GM21576 (cell line): Measurements from ENCODE around the gene SEM1.
"Not testable (repeated sequence)": the region's sequence is repeated elsewhere in the genome, so short reads cannot be mapped to it uniquely, and the experiment has no call there.

Experiments
- ATAC-seq: cut with Tn5 transposase; IDR thresholded peaks from one replicate; pipeline ENCODE4 v1.9.1; 2021; ENCODE audit warnings: mild to moderate bottlenecking, moderate library complexity; ENCODE audit not compliant: unreplicated experiment

SEM1 gene

DNA sequence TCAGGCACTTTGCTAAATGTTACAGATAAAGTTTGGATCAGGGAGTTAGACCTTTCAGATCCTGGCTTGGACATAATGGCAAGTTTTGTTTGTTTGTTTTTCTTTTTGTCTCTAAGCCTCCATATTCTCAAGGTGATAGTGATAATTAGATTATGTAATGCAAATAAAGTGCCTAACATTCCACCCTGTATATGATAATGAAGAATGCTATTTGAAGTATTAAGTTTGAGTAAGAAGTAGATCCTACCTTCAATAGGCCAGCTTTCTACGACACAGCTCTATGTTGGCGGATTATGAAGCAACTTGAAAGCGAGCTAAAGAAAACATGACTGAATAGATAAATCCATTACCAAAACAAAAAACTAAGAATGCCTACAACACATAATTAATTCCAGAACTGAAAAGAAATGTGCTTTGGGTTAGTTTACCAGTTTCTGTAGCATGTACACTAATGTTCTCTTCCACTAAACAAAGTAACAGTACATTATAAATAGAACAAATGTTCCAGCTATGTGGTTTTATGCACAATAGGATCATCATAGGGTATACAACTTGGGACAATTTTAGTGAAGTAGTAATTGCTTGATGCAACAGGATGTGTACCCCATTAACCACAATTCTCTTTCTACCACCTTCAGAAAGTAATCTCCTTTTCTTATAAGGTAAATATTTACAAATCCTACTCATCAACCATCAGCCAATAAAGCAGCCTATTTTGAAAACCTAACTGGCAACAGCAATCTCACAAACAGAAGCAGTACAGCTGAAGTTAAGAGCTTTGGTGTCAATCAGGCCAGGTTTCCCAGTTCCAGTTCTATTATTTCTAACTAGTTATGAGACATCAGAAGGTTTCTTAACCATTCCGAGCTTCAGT is 1.5 kb downstream of the SEM1 start:
- no peak for ATAC-seq

- no peak for ATAC-seq
Measured at GRCh38 chr7:96701258-96701657, 8.4 kb downstream of the SEM1 start.

DNA sequence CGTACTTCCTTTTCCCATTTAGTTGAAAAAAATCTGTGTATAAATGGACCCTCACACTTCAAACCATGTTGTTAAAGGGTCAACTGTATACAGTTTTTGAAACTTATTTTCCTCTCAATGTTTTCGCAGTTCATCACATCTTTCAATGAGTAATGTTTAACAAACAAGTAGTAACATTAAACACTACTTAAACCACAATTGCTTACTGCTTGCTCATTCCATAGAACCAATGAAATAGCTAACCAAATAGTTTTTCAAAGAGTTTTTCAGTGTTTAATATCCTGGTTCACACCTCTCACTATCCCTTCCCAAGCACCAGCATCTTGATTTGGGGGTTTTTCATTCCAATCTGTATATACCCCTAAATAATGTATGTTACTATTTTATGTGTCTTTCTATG is 9.1 kb downstream of the SEM1 start:
- ATAC-seq, result no peak

GRCh38 chr7:96699219-96699871 is 10.3 kb downstream of the SEM1 start:
- no peak for ATAC-seq

- not testable (repeated sequence) for ATAC-seq
Measured at GRCh38 chr7:96698449-96698848, 11.2 kb downstream of the SEM1 start.

- no peak for ATAC-seq
Measured at GRCh38 chr7:96697822-96698221, 11.8 kb downstream of the SEM1 start.

DNA sequence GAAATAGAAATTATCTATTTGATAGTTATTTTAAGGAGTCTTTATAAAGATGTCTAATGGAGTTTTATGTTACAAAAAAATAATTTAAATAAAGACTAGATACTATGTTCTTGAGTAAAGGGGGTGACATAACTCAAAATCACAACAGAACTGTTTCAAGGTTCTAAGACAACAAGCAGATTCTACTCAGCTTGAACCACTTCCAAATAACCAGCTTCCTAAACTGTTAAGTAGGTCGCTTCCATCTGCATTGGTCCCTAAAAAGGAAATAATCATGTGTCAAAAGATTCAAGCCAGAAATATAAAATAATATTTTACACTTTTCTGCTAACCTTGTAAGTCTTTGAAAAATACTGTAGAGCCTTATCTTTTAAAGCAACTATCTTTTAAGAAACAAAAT is 14.1 kb downstream of the SEM1 start:
- ATAC-seq, result no peak

GRCh38 chr7:96694082-96694481 is 15.6 kb downstream of the SEM1 start:
- no peak for ATAC-seq

DNA sequence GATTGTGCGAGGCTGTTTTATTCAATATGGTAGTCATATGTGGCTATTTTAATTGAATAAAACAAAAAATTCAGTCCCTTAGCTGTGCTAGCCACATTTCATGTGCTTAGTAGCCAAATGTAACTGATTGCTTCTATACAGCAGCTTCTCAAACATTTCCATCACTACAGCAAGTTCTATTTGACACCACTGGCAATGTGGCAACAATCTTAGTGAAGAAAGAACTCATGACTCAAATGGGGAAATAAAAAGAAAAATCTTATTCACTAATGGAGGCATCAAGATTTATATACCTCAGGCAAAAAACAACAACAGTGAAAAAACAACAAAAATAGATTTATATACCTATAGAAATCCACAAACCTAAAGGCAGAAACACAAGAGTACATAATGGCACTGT is 17.9 kb downstream of the SEM1 start:
- no peak for ATAC-seq

GRCh38 chr7:96689414-96689813 is 20.2 kb downstream of the SEM1 start:
- no peak for ATAC-seq

- peak; percentile 46 for ATAC-seq
Measured at GRCh38 chr7:96686305-96686704, 23.3 kb downstream of the SEM1 start.

- ATAC-seq, result peak; percentile 86
Measured at GRCh38 chr7:96685755-96686154, 23.9 kb downstream of the SEM1 start.

GRCh38 chr7:96685353-96685752 is 24.3 kb downstream of the SEM1 start:
- ATAC-seq, result peak; percentile 76

DNA sequence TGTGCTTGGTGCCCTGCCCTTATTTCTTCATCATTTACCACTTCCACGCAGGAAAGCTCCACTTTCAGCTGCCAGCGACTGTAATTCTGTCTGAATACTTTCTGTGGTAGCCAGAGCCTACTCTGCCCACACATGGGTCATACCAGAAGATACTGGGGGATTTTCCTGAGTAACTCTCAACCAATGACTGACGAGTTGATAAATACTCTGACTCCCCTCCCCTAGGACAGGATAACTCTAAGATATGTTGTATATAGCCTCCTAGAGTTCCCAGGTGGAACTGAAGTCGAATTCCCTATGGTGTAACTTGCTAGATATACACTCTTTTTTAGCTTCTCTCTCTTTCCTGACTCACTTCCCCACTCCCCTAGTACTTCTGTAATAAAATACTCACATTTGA is 29.8 kb downstream of the SEM1 start:
- ATAC-seq, result no peak

- no peak for ATAC-seq
Measured at GRCh38 chr7:96676919-96677318, 32.7 kb downstream of the SEM1 start.

GRCh38 chr7:96675548-96675947 is 34.1 kb downstream of the SEM1 start:
- no peak for ATAC-seq

DNA sequence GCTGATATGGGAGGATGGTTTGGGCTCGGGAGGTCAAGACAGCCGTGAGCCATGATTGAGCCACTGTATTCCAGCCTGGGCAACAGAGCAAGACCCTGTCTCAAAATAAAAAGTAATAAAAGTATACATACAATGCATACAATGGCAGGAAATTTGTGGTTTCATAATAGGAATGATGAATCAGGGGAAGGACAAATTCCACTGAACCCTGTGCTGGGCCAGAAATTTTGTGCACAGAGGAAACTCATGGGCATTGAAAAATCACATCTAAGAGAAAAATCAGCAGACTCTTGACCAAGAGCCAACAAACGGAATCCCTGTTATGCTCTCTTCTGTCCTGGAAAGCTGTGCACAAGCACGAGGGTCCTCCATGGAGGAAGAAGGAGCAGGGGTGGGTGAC is 35.1 kb downstream of the SEM1 start:
- ATAC-seq, result no peak

DNA sequence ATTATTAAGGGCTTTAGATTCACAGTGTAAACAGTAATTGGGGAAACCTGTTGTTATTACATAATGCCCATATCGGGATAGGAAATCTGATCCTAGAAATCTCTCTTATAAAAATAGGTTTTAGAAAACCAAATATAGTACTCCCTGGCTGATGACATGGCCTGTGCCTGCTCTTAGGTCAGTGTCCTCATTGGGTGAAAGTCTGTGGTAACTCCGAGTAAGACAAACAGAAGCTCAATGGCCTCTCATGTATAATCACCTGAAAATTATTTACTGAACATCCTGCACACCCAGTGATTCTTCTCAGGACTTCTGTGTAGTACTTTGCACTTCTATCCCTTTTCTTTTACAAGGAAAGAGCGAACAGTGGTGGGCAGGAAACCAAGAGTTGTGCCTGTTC is 37.8 kb downstream of the SEM1 start:
- ATAC-seq, result no peak

DNA sequence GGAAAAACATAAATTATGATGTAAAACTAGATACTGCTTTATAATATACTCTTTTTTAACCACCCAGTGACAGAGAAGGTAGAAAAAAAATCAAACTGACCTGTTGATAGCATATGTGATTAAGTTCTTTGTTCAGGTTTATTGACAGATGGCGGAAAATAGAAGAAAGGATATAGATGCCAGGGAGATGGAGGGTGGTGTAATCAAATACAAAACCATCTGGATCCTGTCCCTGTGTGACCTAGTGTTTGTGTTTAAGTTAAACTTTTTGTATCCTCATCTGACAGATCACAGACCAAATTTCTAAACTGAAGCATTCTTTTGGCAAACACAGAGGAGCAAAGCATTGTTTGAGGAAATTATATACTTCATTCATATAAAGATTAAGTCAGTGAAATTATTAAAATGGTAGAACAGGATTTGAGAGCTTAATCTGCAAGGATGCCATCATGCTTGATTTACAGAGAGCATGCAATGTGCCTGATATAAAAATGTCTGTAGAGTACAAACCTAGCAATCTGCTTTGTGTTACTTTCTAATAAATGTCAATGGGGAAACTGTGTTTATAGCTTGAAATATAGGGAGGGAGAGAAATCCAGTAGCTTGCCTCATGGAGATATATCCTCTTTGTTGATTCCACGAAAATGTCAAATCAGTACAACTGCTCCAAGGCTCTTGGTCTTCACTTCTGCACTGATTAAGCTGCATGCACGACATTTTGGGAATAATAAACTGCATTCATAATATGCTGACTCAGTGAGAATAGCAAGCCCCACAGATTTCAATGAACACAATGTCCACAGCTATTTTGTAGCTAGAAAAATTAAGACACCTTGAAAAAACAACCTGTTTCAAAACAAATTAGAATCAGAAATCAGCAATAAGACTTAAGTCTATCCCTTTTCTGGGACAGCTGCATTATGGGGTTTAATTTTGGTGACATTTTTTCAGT is 39.0 kb downstream of the SEM1 start:
- ATAC-seq, result no peak

GRCh38 chr7:96669812-96670211 is 39.8 kb downstream of the SEM1 start:
- ATAC-seq, result no peak

DNA sequence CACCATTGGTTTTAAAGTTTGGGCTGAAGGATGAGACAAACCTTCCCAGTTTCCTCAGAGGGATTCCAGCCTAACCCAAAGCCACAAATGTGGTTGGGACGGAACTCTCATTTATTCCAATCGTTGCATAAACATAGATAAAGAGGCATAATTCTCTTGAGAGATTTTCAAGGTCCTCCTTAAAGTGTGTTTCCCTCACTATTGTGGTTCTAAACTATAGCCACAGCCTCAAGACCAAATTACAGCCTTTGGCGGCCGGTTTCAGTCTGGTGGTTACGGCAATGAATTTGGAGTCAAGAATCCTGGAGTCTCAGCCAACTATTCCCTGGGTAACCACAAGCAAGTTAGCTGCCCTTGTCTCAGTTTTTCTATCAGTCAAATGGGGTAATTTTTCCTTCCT is 42.6 kb downstream of the SEM1 start:
- ATAC-seq, result no peak
